Colonic mucosa (tissue), 4 donors: ENCODE data around the gene GNAQ. TPM values are rescaled to one million over a fixed set of nuclear protein-coding genes. Genes with fewer than 3 reads are reported as not detected.

Experiments
- DNase-seq: peaks from one replicate; pipeline ENCODE4 v3.0.0-alpha.2; 2020
- H3K27ac ChIP-seq: fragments of 200-600 bp; one replicate; pipeline ENCODE4 v1.8.0; 2021
- H3K27me3 ChIP-seq: fragments of 200-600 bp; one replicate; pipeline ENCODE4 v1.8.0; 2021
- H3K36me3 ChIP-seq: fragments of 200-600 bp; one replicate; pipeline ENCODE4 v1.8.0; 2021
- H3K4me1 ChIP-seq: fragments of 200-600 bp; one replicate; pipeline ENCODE4 v1.8.0; 2021; ENCODE audit warnings: mild to moderate bottlenecking
- H3K4me3 ChIP-seq: fragments of 200-600 bp; one replicate; pipeline ENCODE4 v1.8.0; 2021
- H3K9ac ChIP-seq, 2 donors: one replicate each; pipeline ENCODE4 v1.7.0; 2013; ENCODE audit warnings: control low read depth in 2 of 2, low read depth in 2 of 2, low read length in 2 of 2
- H3K9me3 ChIP-seq: fragments of 200-600 bp; one replicate; pipeline ENCODE4 v1.8.0; 2021
- intact Hi-C: fragments of 100-400 bp; cut with DNase I; formaldehyde crosslinking; loops from one replicate; pipeline ENCODE4 v1.14.1; 2022
- total RNA-seq, 2 donors: library from RNA; stranded (reverse); fragmentation: NEBNext Ultra II Directional in 1 of 2; extraction: Animal tissue kit (Norgen Biotek cat#: 25700) in 1 of 2; gene quantifications; one replicate each; pipeline ENCODE4 v1.2.1, GENCODE V29; 2021
- TF ChIP-seq, protein P1 (sequence below): fragments of 200-600 bp; IDR thresholded peaks from one replicate; pipeline ENCODE4 v1.8.0; 2022; ENCODE audit warnings: antibody characterized with exemption, mild to moderate bottlenecking
- donor health status: healthy.
- donor health status: DM: no; HTN: no; CAD: no.
- donor health status: DM: no; HTN: no; CAD: no.

The GNAQ gene
- 100 to 1,000 TPM in 1 of 2 donors, 10 to 100 TPM in 1; 75.6 to 105 TPM for total RNA-seq

DNA sequence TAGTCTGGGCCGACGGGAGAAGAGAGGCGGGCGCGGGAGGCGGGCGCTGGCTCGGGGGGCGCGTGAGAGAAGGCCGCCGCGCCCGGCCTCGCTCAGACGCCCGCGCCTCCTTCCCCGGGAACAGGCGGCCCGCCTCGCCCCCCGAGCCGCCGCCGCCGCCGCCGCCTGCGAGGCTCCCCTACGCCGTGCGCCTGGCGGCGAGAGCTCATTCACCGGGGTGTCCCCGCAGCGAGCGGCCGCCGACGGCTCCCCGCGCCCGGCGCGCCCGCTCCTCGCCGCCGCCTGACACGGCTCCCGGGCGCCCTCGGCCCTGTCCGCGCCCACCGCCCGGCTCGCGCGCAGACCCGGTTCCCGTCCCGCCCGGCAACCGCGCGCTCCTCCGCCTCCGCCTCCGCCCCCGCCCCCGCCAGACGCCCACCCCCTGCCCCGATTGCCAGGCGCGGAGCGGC is at the start of gene GNAQ:
Gene GNAQ (minus strand): TSS at position 368 of the 449 bp plus-strand sequence. CDS start 576 bp downstream, outside the sequence.
- Histone ChIP-seq H3K27me3 (no peaks in the 10 kb centered on the region), H3K9ac (peak within 1 kb of the TSS; percentile 86 to 97), H3K4me1 (no peaks in the 10 kb centered on the region), H3K36me3 (no peaks in the 10 kb centered on the region), H3K27ac (peak within 1 kb of the TSS; percentile 86), H3K9me3 (no peaks in the 10 kb centered on the region), H3K4me3 (peak within 1 kb of the TSS; percentile 60)
- no peak for DNase-seq
- intact Hi-C loops = loop anchor here (5.0 to 10.0 kb wide), 5 partner anchors 54 to 857 kb away; partner anchors contain the start of gene VPS13A
- TF ChIP-seq, protein P1, sequence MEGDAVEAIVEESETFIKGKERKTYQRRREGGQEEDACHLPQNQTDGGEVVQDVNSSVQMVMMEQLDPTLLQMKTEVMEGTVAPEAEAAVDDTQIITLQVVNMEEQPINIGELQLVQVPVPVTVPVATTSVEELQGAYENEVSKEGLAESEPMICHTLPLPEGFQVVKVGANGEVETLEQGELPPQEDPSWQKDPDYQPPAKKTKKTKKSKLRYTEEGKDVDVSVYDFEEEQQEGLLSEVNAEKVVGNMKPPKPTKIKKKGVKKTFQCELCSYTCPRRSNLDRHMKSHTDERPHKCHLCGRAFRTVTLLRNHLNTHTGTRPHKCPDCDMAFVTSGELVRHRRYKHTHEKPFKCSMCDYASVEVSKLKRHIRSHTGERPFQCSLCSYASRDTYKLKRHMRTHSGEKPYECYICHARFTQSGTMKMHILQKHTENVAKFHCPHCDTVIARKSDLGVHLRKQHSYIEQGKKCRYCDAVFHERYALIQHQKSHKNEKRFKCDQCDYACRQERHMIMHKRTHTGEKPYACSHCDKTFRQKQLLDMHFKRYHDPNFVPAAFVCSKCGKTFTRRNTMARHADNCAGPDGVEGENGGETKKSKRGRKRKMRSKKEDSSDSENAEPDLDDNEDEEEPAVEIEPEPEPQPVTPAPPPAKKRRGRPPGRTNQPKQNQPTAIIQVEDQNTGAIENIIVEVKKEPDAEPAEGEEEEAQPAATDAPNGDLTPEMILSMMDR = no peak

DNA sequence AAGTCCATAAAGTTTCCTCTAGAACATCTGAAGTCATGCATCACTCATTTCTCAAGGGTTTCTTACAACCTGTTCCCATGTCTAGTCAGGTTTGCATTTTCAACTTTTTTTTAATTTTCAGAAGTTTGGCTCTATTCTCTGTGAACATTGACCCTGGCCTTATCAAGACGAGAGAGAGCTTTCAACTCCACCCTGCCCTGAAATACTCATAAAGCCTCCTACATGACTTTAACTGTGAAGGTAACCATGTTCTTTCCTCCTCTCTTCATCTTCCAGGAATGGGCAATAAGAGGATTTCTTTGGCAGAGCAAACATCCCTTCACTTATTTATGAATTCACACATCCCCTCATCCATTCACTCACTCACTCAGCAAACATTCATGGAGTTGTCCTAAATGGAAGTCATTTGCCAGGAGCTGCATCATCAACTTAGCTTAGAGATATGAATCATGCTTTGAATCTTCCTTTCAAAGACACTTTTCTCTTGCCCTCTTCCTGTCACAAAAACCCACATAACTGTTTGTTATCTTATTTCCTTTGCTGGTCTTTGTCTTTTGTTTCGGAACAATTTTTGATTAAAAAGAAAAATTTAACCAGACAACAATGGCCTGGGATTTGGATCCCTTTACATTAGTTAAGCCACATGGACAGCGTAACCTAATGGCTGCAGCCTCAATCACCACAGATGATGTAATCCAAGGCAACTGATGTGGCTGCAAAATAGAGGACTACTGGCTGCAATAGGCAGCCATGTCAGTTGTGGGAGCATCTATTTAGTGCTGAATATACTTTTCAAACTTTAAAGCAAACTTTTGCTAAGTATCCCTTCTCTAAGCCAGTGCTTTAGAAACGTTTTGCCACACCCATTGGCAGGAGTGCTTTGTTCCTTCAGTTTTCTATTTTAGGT is 43.0 kb upstream of the GNAQ start:
- Histone ChIP-seq H3K9ac (no peak overlapping the region), H3K36me3 (no peaks in the 10 kb centered on the region), H3K27me3 (no peaks in the 10 kb centered on the region), H3K9me3 (no peaks in the 10 kb centered on the region), H3K4me1 (no peaks in the 10 kb centered on the region), H3K27ac (no peak overlapping the region), H3K4me3 (no peak overlapping the region)
- DNase-seq = no peak
- TF ChIP-seq, protein P1 = no peak
- intact Hi-C loops = no loop called here

DNA sequence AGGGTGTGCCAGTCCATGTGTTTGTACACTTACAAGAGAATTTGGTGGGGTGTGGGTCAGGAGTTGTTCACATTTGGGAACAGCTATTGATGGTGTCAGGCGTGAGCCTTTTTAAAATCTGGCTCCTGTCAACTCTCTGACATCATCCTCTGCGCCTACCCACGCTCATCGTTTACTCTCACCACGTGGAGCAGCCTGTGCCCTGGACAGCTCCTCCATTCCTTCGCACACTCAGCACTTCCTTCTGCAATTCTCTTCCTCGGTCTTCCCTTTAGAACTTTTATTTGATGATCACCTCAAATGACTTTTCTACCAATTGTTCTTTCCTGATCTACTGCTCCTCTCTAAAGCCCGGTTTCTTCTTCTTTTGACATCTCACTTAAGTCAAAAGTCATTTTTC is 42.1 kb upstream of the GNAQ start:
- intact Hi-C loops = no loop called here
- Histone ChIP-seq H3K9ac (no peak overlapping the region), H3K4me1 (no peaks in the 10 kb centered on the region), H3K27me3 (no peaks in the 10 kb centered on the region), H3K9me3 (no peaks in the 10 kb centered on the region), H3K4me3 (no peak overlapping the region), H3K36me3 (no peaks in the 10 kb centered on the region), H3K27ac (no peak overlapping the region)
- TF ChIP-seq, protein P1 = no peak
- no peak for DNase-seq

DNA sequence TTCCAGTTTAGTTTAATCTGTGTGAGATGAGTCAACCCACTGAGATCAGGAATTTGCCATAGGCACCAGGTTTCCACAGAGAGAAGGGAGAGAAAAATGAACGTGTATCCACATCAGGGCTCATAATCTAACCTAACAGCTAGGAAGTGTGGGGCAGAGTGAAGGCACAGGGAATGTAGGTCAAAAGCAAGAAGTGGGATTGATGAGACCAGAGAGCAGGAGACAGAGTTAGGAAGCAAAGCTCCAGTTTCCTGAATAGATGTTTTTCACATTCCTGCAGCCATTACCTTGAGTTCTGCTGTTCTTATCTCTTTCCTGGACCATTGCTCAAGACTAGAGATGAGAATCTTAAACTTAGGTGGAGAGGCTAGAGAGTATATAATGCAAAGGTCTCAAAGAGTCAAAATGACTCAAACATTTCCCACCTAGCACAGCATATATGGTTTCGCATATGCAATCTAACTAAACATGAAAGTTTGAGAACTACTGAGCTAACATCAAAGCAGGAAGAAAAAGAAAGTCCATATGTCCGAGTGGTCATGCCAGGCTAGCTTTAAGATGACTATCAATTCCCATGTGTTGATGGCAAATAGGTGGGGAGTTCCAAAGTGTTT is 41.1 kb upstream of the GNAQ start:
- Histone ChIP-seq H3K4me3 (no peak overlapping the region), H3K9ac (no peak overlapping the region), H3K9me3 (no peaks in the 10 kb centered on the region), H3K27ac (no peak overlapping the region), H3K27me3 (no peaks in the 10 kb centered on the region), H3K4me1 (no peaks in the 10 kb centered on the region), H3K36me3 (no peaks in the 10 kb centered on the region)
- TF ChIP-seq, protein P1 = no peak
- no peak for DNase-seq
- intact Hi-C loops = no loop called here

DNA sequence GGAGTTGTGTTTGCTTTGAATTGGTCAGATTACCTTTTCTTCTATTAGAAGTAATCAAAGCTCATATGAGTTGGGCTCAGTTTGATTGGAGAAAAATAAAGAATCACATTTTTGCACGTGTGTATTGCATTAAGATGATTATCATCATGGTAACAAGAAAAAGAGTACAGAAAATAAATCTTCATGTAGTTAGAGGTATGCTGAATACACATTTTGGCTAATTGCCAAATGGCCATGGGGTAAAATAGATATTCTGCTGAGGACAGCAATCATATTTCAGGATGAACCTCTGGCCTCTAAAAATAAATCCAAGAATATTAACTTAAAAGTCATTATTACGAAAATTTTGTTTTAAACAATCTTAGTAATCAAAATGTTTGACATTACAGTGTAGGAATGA is 38.9 kb upstream of the GNAQ start:
- Histone ChIP-seq H3K9me3 (no peaks in the 10 kb centered on the region), H3K4me1 (no peaks in the 10 kb centered on the region), H3K9ac (no peak overlapping the region), H3K4me3 (no peak overlapping the region), H3K27me3 (no peaks in the 10 kb centered on the region), H3K27ac (no peak overlapping the region), H3K36me3 (no peaks in the 10 kb centered on the region)
- intact Hi-C loops = no loop called here
- TF ChIP-seq, protein P1 = no peak
- DNase-seq = no peak
